WTC11 (cell line): ENCODE results near the gene MMP7. TPM values are rescaled to one million over a fixed set of nuclear protein-coding genes. Genes with fewer than 3 reads are reported as not detected.

Experiments
- ATAC-seq: fragments of 200-7000 bp; cut with Tn5 transposase; 2 replicates; pipeline ENCODE4 v1.10.0; 2021; ENCODE audit warnings: mild to moderate bottlenecking, moderate library complexity
- CTCF ChIA-PET: fragments of 300-600 bp; sonication (Branson Sonifier 250); formaldehyde crosslinking; loops from one replicate; lab custom pipeline; 2021; ENCODE audit warnings: antibody characterized with exemption; lab: Charles Lee
- POLR2A ChIA-PET: fragments of 350-600 bp; sonication (Branson Sonifier 250); formaldehyde crosslinking; loops from one replicate; lab custom pipeline; 2021; ENCODE audit warnings: antibody characterized with exemption; lab: Charles Lee
- DNase-seq: peaks from one replicate; pipeline ENCODE4 v3.0.0; 2021; ENCODE audit warnings: low spot score
- H3K27ac Mint-ChIP-seq: 2 replicates; pipeline ENCODE4 v1.8.0; 2021; ENCODE audit warnings: mixed read lengths
- H3K27me3 Mint-ChIP-seq: 2 replicates; pipeline ENCODE4 v1.8.0; 2021; ENCODE audit warnings: low read depth, mild to moderate bottlenecking, moderate library complexity, mixed read lengths
- H3K36me3 Mint-ChIP-seq: 2 replicates; pipeline ENCODE4 v1.8.0; 2021; ENCODE audit warnings: mixed read lengths
- H3K4me1 Mint-ChIP-seq: 2 replicates; pipeline ENCODE4 v1.8.0; 2022; ENCODE audit warnings: mixed read lengths
- H3K4me3 Mint-ChIP-seq: 2 replicates; pipeline ENCODE4 v1.8.0; 2021; ENCODE audit warnings: mild to moderate bottlenecking, moderate library complexity, mixed read lengths
- H3K9me3 Mint-ChIP-seq: 2 replicates; pipeline ENCODE4 v1.8.0; 2021; ENCODE audit warnings: mixed read lengths
- ATF1 ChIP-seq: sonication (generic); formaldehyde crosslinking; IDR thresholded peaks from 2 replicates; pipeline ENCODE4 v1.8.1; 2023; ENCODE audit warnings: mild to moderate bottlenecking, moderate library complexity, missing genetic modification reagents
- ATF2 ChIP-seq: sonication (generic); formaldehyde crosslinking; IDR thresholded peaks from 2 replicates; pipeline ENCODE4 v1.8.1; 2022; ENCODE audit warnings: low read depth, missing genetic modification reagents, borderline replicate concordance
- E2F1 ChIP-seq: sonication (generic); formaldehyde crosslinking; IDR thresholded peaks from 2 replicates; pipeline ENCODE4 v1.8.0; 2022; ENCODE audit warnings: mild to moderate bottlenecking, missing genetic modification reagents
- E2F4 ChIP-seq: sonication (generic); formaldehyde crosslinking; IDR thresholded peaks from 2 replicates; pipeline ENCODE4 v1.8.1; 2022; ENCODE audit warnings: low read depth, mild to moderate bottlenecking, moderate library complexity, missing genetic modification reagents, borderline replicate concordance
- E2F5 ChIP-seq: sonication (generic); formaldehyde crosslinking; IDR thresholded peaks from 2 replicates; pipeline ENCODE4 v1.8.1; 2022; ENCODE audit warnings: mild to moderate bottlenecking, moderate library complexity, missing genetic modification reagents
- ETV6 ChIP-seq: sonication (generic); formaldehyde crosslinking; IDR thresholded peaks from 2 replicates; pipeline ENCODE4 v1.8.1; 2022; ENCODE audit warnings: mild to moderate bottlenecking, missing genetic modification reagents
- FOXK1 ChIP-seq: sonication (generic); formaldehyde crosslinking; IDR thresholded peaks from 2 replicates; pipeline ENCODE4 v1.8.0; 2022; ENCODE audit warnings: mild to moderate bottlenecking, moderate library complexity, missing genetic modification reagents
- FOXP1 ChIP-seq: sonication (generic); formaldehyde crosslinking; IDR thresholded peaks from 2 replicates; pipeline ENCODE4 v1.8.0; 2022; ENCODE audit warnings: missing genetic modification reagents, mild to moderate bottlenecking, moderate library complexity, borderline replicate concordance
- IRF1 ChIP-seq: sonication (generic); formaldehyde crosslinking; IDR thresholded peaks from 2 replicates; pipeline ENCODE4 v1.8.0; 2023; ENCODE audit warnings: missing genetic modification reagents
- KAT7 ChIP-seq: sonication (generic); formaldehyde crosslinking; IDR thresholded peaks from 2 replicates; pipeline ENCODE4 v1.8.1; 2023; ENCODE audit warnings: missing genetic modification reagents, mild to moderate bottlenecking, borderline replicate concordance
- MLX ChIP-seq: sonication (generic); formaldehyde crosslinking; IDR thresholded peaks from 2 replicates; pipeline ENCODE4 v1.8.1; 2023; ENCODE audit warnings: mild to moderate bottlenecking, missing genetic modification reagents, moderate library complexity
- SP1 ChIP-seq: sonication (generic); formaldehyde crosslinking; conservative IDR thresholded peaks from 2 replicates; pipeline ENCODE4 v1.8.1; 2022; ENCODE audit warnings: missing genetic modification reagents
- STAT6 ChIP-seq: sonication (generic); formaldehyde crosslinking; conservative IDR thresholded peaks from 2 replicates; pipeline ENCODE4 v1.8.1; 2023; ENCODE audit warnings: mild to moderate bottlenecking, low read depth, missing genetic modification reagents, moderate library complexity
- TCF7 ChIP-seq: sonication (generic); formaldehyde crosslinking; IDR thresholded peaks from 2 replicates; pipeline ENCODE4 v1.8.0; 2022; ENCODE audit warnings: mild to moderate bottlenecking, low read depth, missing genetic modification reagents, moderate library complexity
- ZBTB43 ChIP-seq: sonication (generic); formaldehyde crosslinking; IDR thresholded peaks from 2 replicates; pipeline ENCODE4 v1.8.1; 2023; ENCODE audit warnings: mild to moderate bottlenecking, missing genetic modification reagents
- ZNF219 ChIP-seq: sonication (generic); formaldehyde crosslinking; IDR thresholded peaks from 2 replicates; pipeline ENCODE4 v1.8.0; 2023; ENCODE audit warnings: missing genetic modification reagents, mild to moderate bottlenecking, borderline replicate concordance
- ZNF232 ChIP-seq: sonication (generic); formaldehyde crosslinking; IDR thresholded peaks from 2 replicates; pipeline ENCODE4 v1.8.0; 2022; ENCODE audit warnings: mild to moderate bottlenecking, missing genetic modification reagents
- ZNF263 ChIP-seq: sonication (generic); formaldehyde crosslinking; IDR thresholded peaks from 2 replicates; pipeline ENCODE4 v1.8.1; 2022; ENCODE audit warnings: low read depth, mild to moderate bottlenecking, moderate library complexity, missing genetic modification reagents
- ZSCAN18 ChIP-seq: fragments of 250-450 bp; sonication (Bioruptor Pico); IDR thresholded peaks from 2 replicates; pipeline ENCODE4 v2.1.2; 2022; ENCODE audit warnings: mild to moderate bottlenecking, moderate library complexity
- total RNA-seq: library from RNA; stranded (reverse); gene quantifications from 3 replicates; pipeline ENCODE4 v1.2.3, GENCODE V29; 2021

The MMP7 gene
- total RNA-seq, 1 experiment from 2014 or later: 0.50 TPM

GRCh38 chr11:102564110-102564509 is 33.6 kb upstream of the MMP7 start:
- CTCF ChIA-PET: no interaction called here
- no peak for DNase-seq
- ATAC-seq: no peak
- H3K4me3 Mint-ChIP-seq: no peak overlapping the region
- TF ChIP-seq ZSCAN18 (CRISPR knock-in tag): no peak
- no peak for TF ChIP-seq IRF1
- no peak for TF ChIP-seq KAT7
- TF ChIP-seq ETV6 (CRISPR knock-in tag): no peak
- TF ChIP-seq ATF1: no peak
- TF ChIP-seq SP1: no peak
- TF ChIP-seq, all 79 proteins: peak for 0
- Mint-ChIP-seq H3K4me1 (peaks cover 24% of the 10 kb centered on the region), H3K36me3 (peaks cover 33% of the 10 kb centered on the region), H3K27ac (no peak overlapping the region), H3K27me3 (no peaks in the 10 kb centered on the region; the same call in 1 of the 2 replicates), H3K9me3 (peaks cover 30% of the 10 kb centered on the region)
- POLR2A ChIA-PET: no interaction called here

- H3K9me3 Mint-ChIP-seq: peaks cover 9% of the 10 kb centered on the region
- DNase-seq: no peak
- H3K27ac Mint-ChIP-seq: no peak overlapping the region
- H3K4me1 Mint-ChIP-seq: peaks cover 41% of the 10 kb centered on the region
- no peak for TF ChIP-seq MLX (CRISPR knock-in tag)
- TF ChIP-seq E2F1: no peak
- no peak for TF ChIP-seq FOXP1 (CRISPR knock-in tag)
- no peak for TF ChIP-seq ZNF263 (CRISPR knock-in tag)
- no peak for TF ChIP-seq ATF2
- TF ChIP-seq FOXK1 (CRISPR knock-in tag): no peak
- TF ChIP-seq ZBTB43: no peak
- no peak for TF ChIP-seq ZNF232 (CRISPR knock-in tag)
- no peak for TF ChIP-seq E2F5 (CRISPR knock-in tag)
- ATAC-seq: no peak
- no peak overlapping the region for H3K4me3 Mint-ChIP-seq
- H3K36me3 Mint-ChIP-seq: peaks cover 12% of the 10 kb centered on the region
- POLR2A ChIA-PET: no interaction called here
- no peaks in the 10 kb centered on the region for H3K27me3 Mint-ChIP-seq
- CTCF ChIA-PET: interaction anchor here (1.6 kb wide), 1 partner anchor 105 kb away, joined by 3 read pairs; no protein-coding TSS in a partner anchor
These were observed 31.1 kb upstream of the MMP7 start for GRCh38 chr11:102561636-102562035.

- CTCF ChIA-PET: no interaction called here
- TF ChIP-seq E2F1 (no peak), TCF7 (no peak), STAT6 (no peak), ZNF219 (CRISPR knock-in tag) (no peak), E2F4 (CRISPR knock-in tag) (no peak)
These were observed 30.0 kb upstream of the MMP7 start for GRCh38 chr11:102560555-102561011.

More at GRCh38 chr11:102560555-102561011, 30.0 kb upstream of the MMP7 start:
- Mint-ChIP-seq H3K27ac (peak overlapping the region; percentile 44; the same call in 1 of the 2 replicates), H3K27me3 (no peaks in the 10 kb centered on the region), H3K4me3 (no peak overlapping the region), H3K36me3 (0 out of 2 replicates have a peak, but pooled peaks cover 3% of the 10 kb centered on the region), H3K9me3 (no peaks in the 10 kb centered on the region; the same call in 1 of the 2 replicates), H3K4me1 (peaks cover 41% of the 10 kb centered on the region)
- POLR2A ChIA-PET: no interaction called here
- DNase-seq: no peak
- no peak for ATAC-seq
